ENCODE results near the gene SGTA. TPM values are rescaled to one million over a fixed set of nuclear protein-coding genes. Genes with fewer than 3 reads are reported as not detected.

Gene SGTA
- polyA plus RNA-seq, 1 donor (not counting 4 experiments of a cell fraction or from before 2014, with no cell fraction given), result 36.1 TPM

DNA sequence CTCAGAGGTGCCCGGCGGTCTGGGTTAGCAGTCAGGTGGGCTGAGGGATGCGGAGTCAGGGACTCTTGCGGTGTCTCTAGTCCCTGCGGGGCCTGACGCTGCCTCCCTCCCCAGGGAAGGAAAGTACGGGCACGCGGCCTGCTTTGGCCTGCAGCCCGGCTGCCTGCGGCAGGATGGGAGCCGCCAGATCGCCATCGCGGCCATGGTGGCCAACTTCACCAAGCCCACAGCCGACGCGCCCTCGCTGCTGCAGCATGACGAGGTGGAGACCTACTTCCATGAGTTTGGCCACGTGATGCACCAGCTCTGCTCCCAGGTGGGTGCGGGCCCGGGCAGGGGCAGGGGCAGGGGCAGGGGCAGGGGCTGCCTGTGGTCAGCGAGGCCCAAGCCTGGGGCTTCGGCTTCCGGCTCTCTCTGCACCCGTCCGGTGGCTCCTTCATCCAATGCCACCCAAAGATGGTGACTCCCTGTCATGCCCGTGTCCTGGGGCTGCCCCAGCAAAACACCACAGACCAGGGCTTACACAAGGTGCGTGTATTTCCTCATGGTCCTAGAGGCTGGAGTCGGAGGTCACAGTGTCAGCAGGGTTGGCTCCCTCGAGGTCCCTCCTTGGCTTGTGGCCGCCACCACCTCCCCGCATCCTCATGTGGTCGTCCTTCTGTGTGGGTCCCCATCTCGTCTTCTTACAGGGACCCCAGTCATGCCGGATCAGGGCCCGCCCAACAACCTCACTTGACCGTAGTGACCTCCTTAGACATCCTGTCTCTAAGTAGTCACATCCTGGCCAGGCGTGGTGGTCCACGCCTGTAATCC lies 25.3 kb upstream of the SGTA start:
- no peak for FAIRE-seq
- Histone ChIP-seq H3K9me3 (ENCODE audit: control insufficient read depth, low read depth, low read length) (no peaks in the 10 kb centered on the region), H3K4me1 (ENCODE audit: control insufficient read depth, extremely low read depth, insufficient read depth, low read length) (no peaks in the 10 kb centered on the region), H3K27me3 (ENCODE audit: control insufficient read depth, extremely low read depth, insufficient read depth, low read length) (no peaks in the 10 kb centered on the region), H3K36me3 (ENCODE audit: control insufficient read depth in 2 of 2, extremely low read depth in 1 of 2, insufficient read depth in 2 of 2, low read length in 2 of 2) (peaks cover 16 to 39% of the 10 kb centered on the region in 2 experiments), H2AFZ (ENCODE audit: control insufficient read depth, low read length) (no peak overlapping the region), H3K27ac (ENCODE audit: control insufficient read depth, insufficient read depth, low read length) (no peak overlapping the region), H3K4me2 (ENCODE audit: control insufficient read depth, extremely low read depth, insufficient read depth, low read depth, low read length) (no peak overlapping the region), H3K9me1 (ENCODE audit: control insufficient read depth, extremely low read depth, insufficient read depth, low read length) (no peaks in the 10 kb centered on the region), H3K9ac (ENCODE audit: control insufficient read depth, extremely low read depth, insufficient read depth, low read length) (no peak overlapping the region), H3K4me3 (ENCODE audit: control insufficient read depth in 2 of 3, extremely low read depth in 1 of 3, insufficient read depth in 2 of 3, low read depth in 1 of 3, low read length in 3 of 3) (no peak overlapping the region), H3K79me2 (ENCODE audit: control insufficient read depth, insufficient read depth, low read length) (no peaks in the 10 kb centered on the region), H4K20me1 (ENCODE audit: control insufficient read depth, extremely low read depth, insufficient read depth, low read length) (no peaks in the 10 kb centered on the region)
- dilution Hi-C loops (cut with MboI; ENCODE audit: extremely low pct_ligation_motif_present, low sequenced_read_pairs), result no loop called here
- no peak for DNase-seq (ENCODE audit: low read depth, low spot score)
- no peak for TF ChIP-seq EZH2 (IDR thresholded peaks at IDR 0.05; ENCODE audit: low read length)
- TF ChIP-seq, protein P1, sequence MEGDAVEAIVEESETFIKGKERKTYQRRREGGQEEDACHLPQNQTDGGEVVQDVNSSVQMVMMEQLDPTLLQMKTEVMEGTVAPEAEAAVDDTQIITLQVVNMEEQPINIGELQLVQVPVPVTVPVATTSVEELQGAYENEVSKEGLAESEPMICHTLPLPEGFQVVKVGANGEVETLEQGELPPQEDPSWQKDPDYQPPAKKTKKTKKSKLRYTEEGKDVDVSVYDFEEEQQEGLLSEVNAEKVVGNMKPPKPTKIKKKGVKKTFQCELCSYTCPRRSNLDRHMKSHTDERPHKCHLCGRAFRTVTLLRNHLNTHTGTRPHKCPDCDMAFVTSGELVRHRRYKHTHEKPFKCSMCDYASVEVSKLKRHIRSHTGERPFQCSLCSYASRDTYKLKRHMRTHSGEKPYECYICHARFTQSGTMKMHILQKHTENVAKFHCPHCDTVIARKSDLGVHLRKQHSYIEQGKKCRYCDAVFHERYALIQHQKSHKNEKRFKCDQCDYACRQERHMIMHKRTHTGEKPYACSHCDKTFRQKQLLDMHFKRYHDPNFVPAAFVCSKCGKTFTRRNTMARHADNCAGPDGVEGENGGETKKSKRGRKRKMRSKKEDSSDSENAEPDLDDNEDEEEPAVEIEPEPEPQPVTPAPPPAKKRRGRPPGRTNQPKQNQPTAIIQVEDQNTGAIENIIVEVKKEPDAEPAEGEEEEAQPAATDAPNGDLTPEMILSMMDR (optimal IDR thresholded peaks at IDR 0.05 in 1 of 3, IDR thresholded peaks at IDR 0.05 in 1 of 3, conservative IDR thresholded peaks at IDR 0.05 in 1 of 3; ENCODE audit: extremely low read depth in 1 of 3, insufficient read depth in 2 of 3, low read length in 3 of 3), result no peak

DNA sequence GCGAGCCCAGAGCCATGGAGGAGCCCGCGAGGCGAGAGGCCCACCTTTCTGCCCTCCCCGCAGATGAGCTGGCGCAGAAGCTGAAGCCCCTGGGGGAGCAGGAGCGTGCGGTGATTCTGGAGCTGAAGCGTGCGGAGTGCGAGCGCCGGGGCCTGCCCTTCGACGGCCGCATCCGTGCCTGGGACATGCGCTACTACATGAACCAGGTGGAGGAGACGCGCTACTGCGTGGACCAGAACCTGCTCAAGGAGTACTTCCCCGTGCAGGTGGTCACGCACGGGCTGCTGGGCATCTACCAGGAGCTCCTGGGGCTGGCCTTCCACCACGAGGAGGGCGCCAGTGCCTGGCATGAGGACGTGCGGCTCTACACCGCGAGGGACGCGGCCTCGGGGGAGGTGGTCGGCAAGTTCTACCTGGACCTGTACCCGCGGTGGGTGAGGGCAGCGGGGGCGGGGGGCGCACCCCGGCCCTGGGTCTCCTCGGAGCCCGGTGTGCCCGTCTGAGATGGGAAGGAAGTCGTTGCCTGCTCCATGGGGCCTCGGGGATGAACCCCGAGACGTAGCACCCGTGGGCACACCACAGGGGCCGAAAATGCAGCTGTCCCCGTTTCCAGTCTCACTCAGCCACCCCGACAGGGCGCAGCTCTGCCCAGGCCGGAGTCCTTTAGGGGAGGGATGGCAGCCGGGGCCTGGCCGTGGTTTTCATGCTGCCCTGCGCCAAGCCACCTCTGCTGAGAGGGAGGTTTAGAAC lies 24.5 kb upstream of the SGTA start:
- dilution Hi-C loops (cut with MboI; ENCODE audit: extremely low pct_ligation_motif_present, low sequenced_read_pairs), result no loop called here
- no peak overlapping the region for H3K4me3 ChIP-seq (ENCODE audit: control insufficient read depth in 2 of 3, extremely low read depth in 1 of 3, insufficient read depth in 2 of 3, low read depth in 1 of 3, low read length in 3 of 3)
- H3K4me2 ChIP-seq (ENCODE audit: control insufficient read depth, extremely low read depth, insufficient read depth, low read depth, low read length), result no peak overlapping the region
- no peaks in the 10 kb centered on the region for H3K4me1 ChIP-seq (ENCODE audit: control insufficient read depth, extremely low read depth, insufficient read depth, low read length)
- no peak overlapping the region for H3K9ac ChIP-seq (ENCODE audit: control insufficient read depth, extremely low read depth, insufficient read depth, low read length)
- no peaks in the 10 kb centered on the region for H3K27me3 ChIP-seq (ENCODE audit: control insufficient read depth, extremely low read depth, insufficient read depth, low read length)
- no peak overlapping the region for H2AFZ ChIP-seq (ENCODE audit: control insufficient read depth, low read length)
- H3K27ac ChIP-seq (ENCODE audit: control insufficient read depth, insufficient read depth, low read length), result no peak overlapping the region
- no peaks in the 10 kb centered on the region for H4K20me1 ChIP-seq (ENCODE audit: control insufficient read depth, extremely low read depth, insufficient read depth, low read length)
- no peak for DNase-seq (ENCODE audit: low read depth, low spot score)
- H3K79me2 ChIP-seq (ENCODE audit: control insufficient read depth, insufficient read depth, low read length), result peaks cover 2% of the 10 kb centered on the region
- TF ChIP-seq, protein P1 (optimal IDR thresholded peaks at IDR 0.05 in 1 of 3, IDR thresholded peaks at IDR 0.05 in 1 of 3, conservative IDR thresholded peaks at IDR 0.05 in 1 of 3; ENCODE audit: extremely low read depth in 1 of 3, insufficient read depth in 2 of 3, low read length in 3 of 3), result no peak
- TF ChIP-seq EZH2 (IDR thresholded peaks at IDR 0.05; ENCODE audit: low read length), result no peak
- no peaks in the 10 kb centered on the region for H3K9me1 ChIP-seq (ENCODE audit: control insufficient read depth, extremely low read depth, insufficient read depth, low read length)
- H3K9me3 ChIP-seq (ENCODE audit: control insufficient read depth, low read depth, low read length), result no peaks in the 10 kb centered on the region
- H3K36me3 ChIP-seq (ENCODE audit: control insufficient read depth in 2 of 2, extremely low read depth in 1 of 2, insufficient read depth in 2 of 2, low read length in 2 of 2), result peaks cover 18 to 43% of the 10 kb centered on the region in 2 experiments
- no peak for FAIRE-seq

All from keratinocyte (primary cell).